Stomach (tissue), 4 donors: ENCODE measurements around the gene PLCG2.

Experiments
- CTCF ChIP-seq, 7 experiments: fragments of 450-650 bp in 4 of 7; fragments of 200-600 bp in 3 of 7; sonication (generic) in 3 of 7; IDR thresholded peaks; one replicate each; pipeline ENCODE4 v1.5.1; 2016 to 2019; ENCODE audit warnings: antibody characterized with exemption in 7 of 7, control low read depth in 2 of 7, mild to moderate bottlenecking in 1 of 7
- EP300 ChIP-seq: sonication (generic); formaldehyde crosslinking; IDR thresholded peaks from one replicate; pipeline ENCODE4 v1.6.1; 2017; ENCODE audit warnings: antibody characterized with exemption
- POLR2A ChIP-seq, 4 donors: fragments of 450-650 bp; IDR thresholded peaks; one replicate each; pipeline ENCODE4 v1.6.1; 2016; ENCODE audit warnings: antibody characterized with exemption in 4 of 4, control low read depth in 2 of 4, mild to moderate bottlenecking in 1 of 4, moderate library complexity in 1 of 4
- POLR2AphosphoS5 ChIP-seq, 3 donors: sonication (generic); formaldehyde crosslinking; IDR thresholded peaks; one replicate each; pipeline ENCODE4 v1.6.1; 2016; ENCODE audit warnings: antibody characterized with exemption in 3 of 3

- TF ChIP-seq POLR2A (IDR thresholded peaks at IDR 0.05): no peak
- no peak for TF ChIP-seq CTCF (IDR thresholded peaks at IDR 0.05)
- TF ChIP-seq POLR2AphosphoS5 (IDR thresholded peaks at IDR 0.05): no peak
- no peak for TF ChIP-seq EP300
Measured at GRCh38 chr16:81787659-81788058, 8.6 kb downstream of the PLCG2 start.
